GM19238 (cell line): Measurements from ENCODE around the gene KLHL30.
A peak's percentile ranks its signal among the peaks of the same experiment; 100 is the strongest.

ENCODE experiments used
- DNase-seq: peaks from one replicate; pipeline ENCODE4 v3.0.0; 2011; ENCODE audit warnings: low spot score; ENCODE audit not compliant: insufficient read length

Gene KLHL30, protein sequence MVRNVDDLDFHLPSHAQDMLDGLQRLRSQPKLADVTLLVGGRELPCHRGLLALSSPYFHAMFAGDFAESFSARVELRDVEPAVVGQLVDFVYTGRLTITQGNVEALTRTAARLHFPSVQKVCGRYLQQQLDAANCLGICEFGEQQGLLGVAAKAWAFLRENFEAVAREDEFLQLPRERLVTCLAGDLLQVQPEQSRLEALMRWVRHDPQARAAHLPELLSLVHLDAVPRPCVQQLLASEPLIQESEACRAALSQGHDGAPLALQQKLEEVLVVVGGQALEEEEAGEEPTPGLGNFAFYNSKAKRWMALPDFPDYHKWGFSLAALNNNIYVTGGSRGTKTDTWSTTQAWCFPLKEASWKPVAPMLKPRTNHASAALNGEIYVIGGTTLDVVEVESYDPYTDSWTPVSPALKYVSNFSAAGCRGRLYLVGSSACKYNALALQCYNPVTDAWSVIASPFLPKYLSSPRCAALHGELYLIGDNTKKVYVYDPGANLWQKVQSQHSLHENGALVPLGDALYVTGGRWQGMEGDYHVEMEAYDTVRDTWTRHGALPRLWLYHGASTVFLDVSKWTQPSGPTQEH

DNA sequence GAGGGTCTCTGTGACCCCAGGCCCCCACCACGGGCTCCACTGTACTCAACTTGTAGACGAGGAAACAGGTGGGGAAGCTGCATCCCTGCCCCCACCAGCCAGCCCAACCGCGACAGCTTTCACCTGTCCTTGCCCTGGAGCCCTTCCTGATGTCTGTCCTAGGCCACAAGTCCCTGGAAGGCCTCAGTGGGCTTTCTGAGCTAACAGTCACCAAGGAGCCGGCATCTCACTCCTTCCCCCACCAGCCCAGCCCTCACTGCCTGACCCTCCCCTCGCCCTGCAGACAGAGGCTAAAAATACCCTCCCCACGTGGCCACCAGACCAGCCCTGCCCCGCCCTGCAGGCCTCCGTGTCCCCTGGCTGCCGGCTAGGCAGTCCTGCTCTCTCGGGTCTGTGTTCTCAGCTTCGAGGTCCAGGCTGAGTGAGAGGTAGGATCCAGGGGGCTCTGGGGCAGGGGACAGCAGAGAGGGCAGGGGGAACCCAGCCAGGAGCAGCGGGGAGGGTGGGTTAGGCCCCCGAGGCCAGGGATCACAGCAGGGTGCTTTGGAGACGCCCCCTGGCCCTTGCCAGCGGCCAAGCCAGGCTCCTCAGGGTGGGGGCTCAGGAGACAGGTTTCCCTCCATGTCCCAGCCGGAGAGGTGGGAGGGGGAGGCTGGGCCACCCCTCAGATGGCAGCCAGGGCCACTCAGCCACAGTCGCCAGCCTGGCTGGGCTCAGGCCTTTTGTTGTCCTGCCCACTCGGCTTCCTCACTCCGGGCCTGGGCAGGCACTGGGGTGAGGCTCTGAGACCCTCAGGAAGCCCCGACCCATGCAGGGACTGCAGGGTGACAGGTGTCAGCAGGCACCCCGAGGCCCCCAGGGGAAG, at the start of gene KLHL30:
KLHL30 (plus strand) TSS at position 338 of the 865 bp plus-strand sequence. CDS start 2,087 bp downstream, outside the sequence.
- no peak for DNase-seq

DNA sequence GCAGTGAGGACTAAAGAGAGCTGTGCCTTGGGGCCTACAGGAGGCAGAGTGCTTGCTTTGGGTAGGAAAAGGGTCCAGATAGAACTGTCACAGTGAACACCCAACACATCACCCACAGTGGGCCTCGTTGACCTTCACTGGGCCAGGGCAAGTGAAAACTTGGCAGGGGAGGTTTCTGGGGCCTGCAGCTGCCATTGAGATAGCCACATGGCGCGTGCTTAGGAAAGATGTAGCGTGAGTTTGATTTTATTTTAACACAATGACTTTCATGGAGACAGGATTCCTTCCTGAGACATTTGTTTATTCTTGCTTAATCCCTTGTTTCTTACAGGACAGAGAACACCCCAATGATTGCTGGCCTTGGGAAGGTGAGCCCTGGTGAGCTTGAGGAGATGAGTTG, 47.6 kb upstream of the KLHL30 start:
- DNase-seq: no peak

DNA sequence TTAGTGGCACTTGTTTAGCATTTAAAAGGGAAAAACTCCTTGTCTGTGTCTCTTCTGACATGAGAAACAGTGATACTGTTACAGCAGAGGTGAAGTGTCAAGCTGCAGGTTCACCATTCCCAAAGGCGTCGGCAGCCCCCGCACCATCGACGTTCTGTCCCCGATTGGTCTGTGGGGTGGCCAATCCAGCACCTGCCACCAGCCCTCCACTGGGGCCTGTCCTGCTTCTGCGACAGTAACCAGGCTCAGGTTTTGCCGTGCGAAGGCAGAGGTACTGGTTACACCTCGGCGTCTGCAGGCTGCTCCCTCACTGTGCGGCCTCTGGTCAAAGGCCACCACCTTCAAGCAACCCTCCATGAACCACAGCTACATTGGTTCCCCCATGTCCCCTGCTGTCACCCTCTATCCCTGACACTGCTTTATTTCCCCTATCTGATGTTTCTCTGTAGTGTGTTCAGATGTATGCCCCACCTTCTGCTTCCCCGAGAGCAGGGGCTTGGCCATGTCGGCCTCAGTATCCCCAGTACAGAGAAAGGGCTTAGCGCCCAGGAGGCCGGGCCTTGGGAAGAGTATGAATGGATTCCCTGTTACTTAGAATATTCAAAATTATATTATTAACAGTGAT, 46.9 kb upstream of the KLHL30 start:
- DNase-seq: no peak

DNA sequence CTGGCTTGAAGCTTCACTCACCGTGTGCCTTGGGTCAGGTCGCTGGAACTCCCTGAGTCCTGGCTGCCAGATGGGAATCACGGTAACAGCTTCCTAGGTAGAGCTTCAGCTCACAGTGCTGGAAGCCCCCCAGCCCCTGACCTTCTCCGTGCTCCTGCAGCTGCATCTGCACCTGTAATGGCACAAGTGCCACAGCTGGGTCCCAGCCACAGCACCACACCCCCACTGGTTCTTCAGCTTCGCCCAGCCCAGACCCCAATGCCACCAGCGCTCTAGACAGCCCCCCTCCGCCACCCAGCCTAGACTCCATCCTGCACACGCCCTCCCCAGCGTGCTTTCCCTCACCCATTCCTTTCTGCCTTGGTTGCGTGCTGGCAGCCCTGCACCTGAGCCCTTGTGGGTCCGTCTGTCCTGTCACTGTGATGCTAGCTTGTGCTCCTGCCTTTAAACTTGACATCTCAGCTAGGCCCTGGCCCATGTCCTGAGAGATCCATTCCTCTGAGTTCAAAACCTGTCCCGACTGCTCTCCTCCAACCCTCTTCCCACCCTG, 45.9 kb upstream of the KLHL30 start:
- DNase-seq: no peak

DNA sequence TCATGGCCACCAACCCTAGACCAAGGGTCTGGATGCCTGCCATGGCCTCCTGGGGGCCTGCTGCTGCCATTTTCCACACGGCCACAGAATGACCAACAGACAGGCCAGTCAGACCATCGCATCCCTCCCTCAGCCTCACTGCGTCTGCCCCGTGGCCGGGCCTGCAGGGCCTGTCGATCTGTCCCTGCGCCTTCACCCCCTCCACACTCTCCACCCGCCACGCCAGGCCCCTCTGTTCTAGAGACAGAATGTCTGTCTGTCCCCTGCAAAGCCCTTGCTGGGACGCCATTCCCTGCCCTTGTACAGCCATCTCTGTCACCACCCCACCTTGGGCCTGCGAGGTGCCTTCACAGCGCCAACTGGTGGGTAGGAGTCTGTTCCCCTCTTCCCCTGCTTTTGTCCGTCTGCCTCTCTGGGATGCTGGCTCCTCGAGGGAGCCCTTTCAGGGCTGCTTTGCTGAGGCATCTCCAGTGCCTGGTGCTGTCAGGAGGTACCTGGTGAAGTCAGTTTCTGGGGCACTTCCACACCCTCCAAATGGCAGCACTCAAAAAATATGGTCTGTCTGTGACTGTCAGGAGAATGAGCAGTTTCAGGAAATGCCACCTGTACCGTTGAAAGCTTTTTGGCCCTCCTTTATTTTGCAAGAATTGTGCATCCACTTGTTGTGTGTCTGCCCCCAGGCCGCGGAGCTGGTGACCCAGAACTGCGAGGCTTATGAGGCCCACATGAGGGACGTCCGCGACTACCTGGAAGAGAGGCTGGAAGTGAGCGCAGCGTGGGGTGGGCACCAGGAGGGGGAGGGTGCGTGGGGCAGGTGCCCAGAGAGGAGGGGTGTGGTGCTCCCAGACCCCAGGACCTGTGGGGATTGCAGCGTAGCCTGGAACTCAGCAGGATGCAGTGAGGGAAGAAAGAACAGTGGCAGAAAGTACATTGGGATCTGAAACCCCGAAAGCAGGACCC, 45.0 kb upstream of the KLHL30 start:
- no peak for DNase-seq

DNA sequence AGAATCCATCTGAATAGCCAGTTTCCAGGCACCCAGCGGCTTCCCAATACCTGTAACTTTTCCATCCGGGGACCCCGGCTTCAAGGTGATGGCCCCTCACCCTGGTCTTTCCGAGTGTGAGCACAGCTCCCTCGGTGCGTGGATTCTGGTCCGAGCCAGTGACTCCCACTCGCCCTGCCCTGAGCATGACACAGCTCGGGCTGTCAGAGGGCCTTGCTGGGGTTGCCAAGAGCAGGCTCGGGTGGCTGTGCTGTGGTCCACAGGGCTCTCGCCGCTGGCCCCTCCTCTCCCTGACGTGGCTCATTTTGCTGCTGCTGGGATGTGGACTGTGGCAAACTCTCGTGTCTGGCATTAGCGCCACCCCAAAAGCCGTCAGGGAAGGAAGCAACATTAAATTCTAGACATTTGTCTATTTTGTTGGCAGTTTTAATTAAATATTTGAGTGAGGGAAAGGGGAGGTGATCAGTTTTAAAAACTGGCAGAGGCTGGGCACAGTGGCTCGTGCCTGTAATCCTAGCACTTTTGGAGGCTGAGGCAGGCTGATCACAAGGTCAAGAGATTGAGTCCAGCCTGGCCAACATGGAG, 43.9 kb upstream of the KLHL30 start:
- DNase-seq: no peak

DNA sequence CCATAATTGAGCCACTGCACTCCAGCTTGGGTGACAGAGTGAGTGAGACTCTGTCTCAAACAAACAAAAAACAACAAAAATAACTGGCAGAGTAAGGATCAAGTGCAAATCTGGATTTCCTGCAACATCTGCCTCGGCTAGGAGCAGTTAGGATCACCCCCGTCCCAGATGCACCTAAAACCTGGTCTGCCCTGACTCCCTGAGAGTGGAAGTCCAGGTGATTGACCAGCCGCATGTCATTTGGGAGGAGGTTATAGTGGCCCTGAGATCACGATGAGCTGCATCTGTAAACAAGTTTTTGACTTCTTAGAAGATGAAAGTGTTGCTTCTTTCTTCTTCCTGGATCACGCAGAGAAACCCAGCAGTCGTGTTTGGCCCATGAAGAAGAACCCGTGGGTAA, 43.3 kb upstream of the KLHL30 start:
- DNase-seq: no peak

DNA sequence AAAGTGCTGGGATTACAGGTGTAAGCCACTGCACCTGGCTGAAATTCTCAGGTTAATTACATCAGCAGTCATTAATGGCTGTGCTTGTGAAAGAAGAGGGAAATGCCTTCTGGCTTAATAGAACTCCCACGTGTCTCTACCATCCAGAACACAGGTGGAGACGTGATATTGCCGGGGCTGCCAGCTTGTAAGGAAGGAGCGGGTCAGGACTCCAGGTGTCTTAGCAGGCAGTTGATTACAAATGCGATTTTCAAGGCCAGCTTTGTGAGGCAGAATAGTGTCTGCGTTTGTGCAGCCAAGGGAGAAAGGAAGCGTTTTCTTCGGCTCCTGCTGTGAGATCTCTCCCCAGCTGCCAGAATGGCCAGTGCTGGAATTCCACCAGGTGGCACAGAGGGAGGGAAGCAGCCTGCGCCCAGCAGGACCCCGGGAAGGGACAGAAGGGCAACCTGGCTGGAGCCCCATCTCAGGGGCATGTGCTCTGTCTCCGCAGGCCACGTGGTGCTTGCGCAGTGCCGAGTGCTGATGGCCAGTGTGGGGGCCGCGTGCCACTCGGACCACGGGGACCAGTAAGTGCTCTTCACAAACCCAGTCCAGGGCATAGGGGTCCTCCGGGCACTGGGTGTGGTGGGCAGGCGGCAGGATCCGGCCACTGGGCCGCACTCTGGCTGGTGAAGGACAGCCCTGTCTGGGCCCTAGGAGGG, 42.0 kb upstream of the KLHL30 start:
- no peak for DNase-seq

DNA sequence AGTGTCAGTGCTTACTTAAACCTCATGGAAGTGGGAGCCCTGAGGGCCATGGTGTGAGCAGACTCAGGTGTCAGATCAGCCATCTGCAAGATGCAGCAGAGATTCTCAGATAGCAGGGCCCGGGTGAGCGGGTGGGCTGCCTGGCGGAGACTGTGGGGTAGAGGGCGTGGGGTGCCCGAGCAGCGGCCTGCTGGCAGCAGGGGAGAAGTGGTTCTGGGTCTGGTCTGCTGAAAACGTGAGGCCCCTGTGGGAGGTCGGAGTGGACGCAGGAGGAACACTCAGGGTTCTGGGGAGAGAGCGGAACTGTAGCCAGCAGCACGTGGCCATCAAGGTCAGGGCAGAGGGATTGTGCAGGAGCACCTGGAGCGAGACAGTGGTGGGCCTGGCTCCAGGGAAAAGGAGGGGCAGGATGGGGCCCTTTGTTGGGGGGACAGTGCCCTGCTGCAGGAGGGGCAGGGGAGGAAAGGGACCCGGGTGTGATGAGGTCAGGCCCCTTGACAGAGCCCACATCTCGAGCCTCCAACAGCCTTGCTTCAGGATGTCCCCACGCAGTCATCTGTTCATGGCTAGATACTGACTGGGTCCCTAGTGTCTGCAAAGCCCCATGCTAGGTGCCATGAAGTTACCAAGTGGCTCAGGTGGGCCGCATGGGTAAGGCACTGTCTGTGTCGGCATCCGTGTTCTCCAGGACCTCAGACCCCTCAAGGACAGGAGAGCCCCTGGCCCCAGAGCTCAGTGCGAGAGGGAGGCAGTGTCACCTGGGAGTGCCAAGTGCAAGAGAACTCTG, 41.1 kb upstream of the KLHL30 start:
- no peak for DNase-seq

DNA sequence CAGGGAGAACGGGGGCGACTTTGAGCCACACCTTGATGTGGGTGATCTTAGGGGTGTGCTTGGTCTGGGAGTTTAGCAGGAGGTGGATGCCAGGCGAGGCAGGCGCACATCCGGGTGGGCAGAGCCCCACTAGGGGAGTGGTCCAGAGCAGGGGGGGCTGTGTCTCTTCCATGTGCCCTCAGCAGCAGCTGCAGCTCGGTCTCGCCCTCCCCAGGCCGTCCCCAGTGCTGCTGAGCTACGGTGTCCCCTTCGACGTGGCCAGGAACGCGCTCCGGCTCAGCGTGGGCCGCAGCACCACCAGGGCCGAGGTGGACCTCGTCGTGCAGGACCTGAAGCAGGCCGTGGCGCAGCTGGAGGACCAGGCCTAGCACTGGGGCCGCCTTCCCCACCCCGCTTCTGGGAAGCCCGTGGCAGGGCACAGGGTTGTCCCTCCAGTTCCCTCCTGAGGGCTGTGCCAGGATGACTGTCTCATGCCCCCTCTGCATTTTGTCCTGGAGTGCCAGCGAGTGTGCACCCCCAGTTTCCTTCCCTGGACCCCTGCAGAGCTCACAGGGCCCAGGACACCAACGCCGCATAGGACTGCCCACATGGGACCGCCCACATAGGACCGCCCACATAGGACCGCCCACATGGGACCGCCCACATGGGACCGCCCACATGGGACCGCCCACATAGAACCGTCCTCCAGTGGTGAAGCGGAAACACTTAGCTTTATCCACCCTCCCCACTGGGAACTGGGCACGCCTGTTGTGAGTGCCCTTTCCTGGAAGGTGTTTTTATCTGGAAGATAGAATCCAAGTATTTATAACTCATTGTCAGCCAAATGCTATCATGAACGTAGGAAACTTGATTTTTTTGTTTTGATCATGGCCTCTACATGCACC, 40.2 kb upstream of the KLHL30 start:
- peak; percentile 79 for DNase-seq

DNA sequence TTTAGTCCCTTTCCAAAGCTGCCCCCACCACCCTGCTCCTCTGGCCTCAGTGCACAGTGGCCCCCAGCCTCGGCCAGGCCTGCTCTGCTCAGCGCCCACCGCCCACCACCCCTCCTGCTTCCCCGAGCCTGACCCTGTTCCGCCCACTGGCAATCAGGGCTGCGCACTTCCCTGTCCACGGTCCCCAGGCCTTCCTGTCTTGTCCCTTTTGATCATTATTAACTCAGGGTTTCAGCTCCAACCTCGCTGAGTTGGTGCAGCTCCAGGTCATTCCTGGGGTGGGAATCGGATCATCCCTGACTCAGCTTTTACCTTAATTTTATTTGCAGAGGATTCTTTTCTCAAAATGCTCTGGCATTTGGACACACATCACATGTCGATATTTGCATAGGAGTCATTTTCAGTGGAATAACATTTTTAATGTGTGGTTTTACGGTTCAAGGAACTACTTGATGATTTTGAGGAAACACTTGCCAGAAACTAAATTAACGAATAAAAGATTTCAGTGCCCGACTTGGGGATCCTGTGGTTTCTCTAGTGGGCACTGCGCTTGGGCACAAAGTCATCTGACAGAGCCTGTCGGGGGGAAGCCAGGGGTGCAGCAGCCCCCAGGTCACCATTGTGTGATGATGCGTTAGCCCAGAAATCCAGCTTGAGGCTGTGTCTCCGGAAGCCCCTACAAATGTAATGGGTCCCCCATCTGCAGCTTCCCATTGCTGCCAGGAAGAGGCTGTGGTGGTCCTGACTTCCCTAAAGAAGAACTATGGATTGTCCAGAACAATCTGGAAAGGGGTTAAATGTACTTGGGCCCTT, 39.4 kb upstream of the KLHL30 start:
- no peak for DNase-seq

DNA sequence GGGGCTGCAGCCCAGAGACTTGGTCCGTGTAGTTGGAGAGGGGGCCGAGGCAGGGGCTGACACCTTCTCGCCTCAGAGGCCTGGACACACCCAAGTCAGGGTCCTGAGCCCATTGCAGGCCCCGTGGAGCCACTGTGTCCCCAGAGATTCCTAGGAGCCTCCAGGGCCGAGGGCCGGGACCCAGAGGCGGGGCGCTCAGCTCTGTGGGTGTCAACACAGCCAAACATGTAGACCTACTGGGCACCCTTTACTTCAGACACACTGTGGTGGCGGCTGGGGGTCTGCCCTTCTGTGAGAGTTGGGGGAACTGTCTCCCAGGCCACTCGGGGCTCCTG, 38.8 kb upstream of the KLHL30 start:
- no peak for DNase-seq

DNA sequence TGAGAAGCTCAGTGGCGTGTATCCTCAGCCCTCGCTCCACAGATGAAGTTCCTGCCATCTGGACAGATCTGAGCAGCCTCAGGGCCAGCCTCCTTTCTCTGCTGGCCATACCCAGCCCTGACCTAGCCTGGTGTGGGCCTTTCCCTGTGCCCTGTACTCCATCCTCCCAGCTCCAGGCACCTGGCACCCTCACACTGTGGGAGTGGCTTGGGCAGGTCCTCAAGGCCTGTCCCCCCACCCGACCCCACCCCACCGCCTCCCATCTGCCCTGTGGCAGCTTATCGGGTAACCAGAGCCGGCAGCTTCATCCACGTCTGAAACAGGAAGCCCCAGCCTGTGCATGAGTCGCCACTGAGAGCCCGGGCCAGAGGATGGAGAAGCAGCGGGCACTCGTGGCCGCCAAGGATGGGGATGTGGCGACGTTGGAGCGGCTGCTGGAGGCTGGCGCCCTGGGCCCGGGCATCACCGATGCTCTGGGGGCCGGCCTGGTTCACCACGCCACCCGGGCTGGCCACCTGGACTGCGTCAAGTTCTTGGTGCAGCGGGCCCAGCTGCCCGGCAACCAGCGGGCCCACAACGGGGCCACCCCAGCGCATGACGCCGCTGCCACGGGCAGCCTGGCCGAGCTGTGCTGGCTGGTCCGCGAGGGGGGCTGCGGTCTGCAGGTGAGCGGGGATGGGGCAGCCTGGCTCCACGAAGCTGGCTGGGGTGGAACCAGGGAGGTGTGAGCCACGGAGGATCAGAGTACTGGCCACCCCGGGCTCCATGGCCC, 38.2 kb upstream of the KLHL30 start, which contains the start of gene ESPNL:
ESPNL (plus strand) TSS at position 292 of the 772 bp plus-strand sequence; CDS start at position 372, 80 bp downstream.
- no peak for DNase-seq

DNA sequence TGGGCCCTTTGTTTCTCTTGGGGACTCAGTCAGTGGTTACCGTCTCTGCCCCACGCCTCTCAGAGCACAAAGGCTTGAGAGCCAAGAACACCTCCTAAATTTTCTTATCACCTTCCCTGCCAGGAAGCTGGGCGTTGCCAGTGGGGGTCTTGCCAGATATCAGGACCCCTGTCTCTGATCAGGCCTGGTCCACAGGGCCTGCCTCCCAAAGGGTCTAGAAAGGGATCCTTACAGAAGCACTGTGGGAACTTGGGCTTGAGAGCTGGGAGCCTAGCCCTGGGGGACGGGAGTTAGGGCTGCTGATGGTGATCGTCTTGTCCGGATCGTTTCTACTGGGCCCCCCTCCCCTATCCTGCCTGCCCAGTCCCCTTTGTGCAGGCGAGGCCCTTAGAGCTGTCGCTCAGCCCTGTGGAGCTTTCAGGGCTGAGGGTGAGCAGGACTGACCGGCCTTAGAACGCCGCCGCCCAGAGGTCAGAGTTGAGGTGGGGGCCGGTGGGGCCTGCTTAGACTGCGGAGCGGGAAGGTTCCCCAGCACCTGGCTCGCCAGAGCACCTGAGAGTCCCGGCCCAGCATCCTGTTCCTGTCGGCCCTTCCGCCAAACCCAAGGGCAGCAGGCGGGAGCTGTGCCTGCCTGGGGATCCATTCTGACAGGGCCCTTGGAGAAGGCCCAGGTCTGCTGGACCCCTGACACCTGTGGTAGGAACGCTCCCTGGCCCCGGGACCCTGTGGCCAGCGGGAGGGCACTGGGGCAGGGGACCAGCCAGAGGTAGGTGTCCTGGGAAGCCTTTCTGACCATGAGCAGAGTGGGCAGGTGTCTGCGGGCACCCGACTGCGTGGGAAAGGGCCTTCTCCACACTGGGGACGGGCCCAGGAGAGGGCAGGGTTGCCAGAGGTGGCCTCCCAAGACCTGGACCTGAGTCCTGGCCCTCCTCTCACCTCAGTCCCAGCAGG, 37.4 kb upstream of the KLHL30 start:
- DNase-seq: no peak
